ENCODE data around the gene IMPDH1.

IMPDH1 gene

GRCh38 chr7:128398016-128398840 lies 11.6 kb downstream of the IMPDH1 start:
- Histone ChIP-seq H3K4me1 (peaks cover 10% of the 10 kb centered on the region), H3K4me2 (no peak overlapping the region), H3K36me3 (peaks cover 99% of the 10 kb centered on the region), H3K9me3 (no peaks in the 10 kb centered on the region), H3K9ac (no peak overlapping the region), H3K4me3 (no peak overlapping the region), H3K27ac (no peak overlapping the region), H4K20me1 (peaks cover 55% of the 10 kb centered on the region), H3K27me3 (no peaks in the 10 kb centered on the region)
- no peak for TF ChIP-seq Cebpa-rat (IDR thresholded peaks at IDR 0.05)

- no peak overlapping the region for H3K4me2 ChIP-seq
- no peaks in the 10 kb centered on the region for H3K9me3 ChIP-seq
- H3K27me3 ChIP-seq = no peaks in the 10 kb centered on the region
- peaks cover 3% of the 10 kb centered on the region; the same call in 1 of the 2 replicates for H3K4me1 ChIP-seq
- no peak overlapping the region for H3K4me3 ChIP-seq
- peaks cover 54% of the 10 kb centered on the region for H4K20me1 ChIP-seq
- H3K27ac ChIP-seq = no peak overlapping the region
- H3K9ac ChIP-seq = no peak overlapping the region
- TF ChIP-seq Cebpa-rat (IDR thresholded peaks at IDR 0.05) = no peak
- H3K36me3 ChIP-seq = peaks cover 99% of the 10 kb centered on the region
These were observed 13.4 kb downstream of the IMPDH1 start for GRCh38 chr7:128396357-128396756.

- peaks cover 9% of the 10 kb centered on the region; the same call in 1 of the 2 replicates for H3K4me1 ChIP-seq
- no peak overlapping the region for H3K4me3 ChIP-seq
- TF ChIP-seq Cebpa-rat (IDR thresholded peaks at IDR 0.05) = no peak
- no peak overlapping the region for H3K27ac ChIP-seq
- H4K20me1 ChIP-seq = peaks cover 55% of the 10 kb centered on the region
- H3K36me3 ChIP-seq = peaks cover 96% of the 10 kb centered on the region
- no peak overlapping the region for H3K4me2 ChIP-seq
- H3K9ac ChIP-seq = no peak overlapping the region
- no peaks in the 10 kb centered on the region for H3K9me3 ChIP-seq
- H3K27me3 ChIP-seq = no peaks in the 10 kb centered on the region
These were observed 14.0 kb downstream of the IMPDH1 start for GRCh38 chr7:128395748-128396147.

- peaks cover 15% of the 10 kb centered on the region for H3K4me1 ChIP-seq
- no peak overlapping the region for H3K4me3 ChIP-seq
- H4K20me1 ChIP-seq = peaks cover 49% of the 10 kb centered on the region
- H3K4me2 ChIP-seq = no peak overlapping the region
- no peak overlapping the region for H3K9ac ChIP-seq
- no peaks in the 10 kb centered on the region for H3K9me3 ChIP-seq
- TF ChIP-seq Cebpa-rat (IDR thresholded peaks at IDR 0.05) = no peak
- H3K27ac ChIP-seq = no peak overlapping the region
- peaks cover 88% of the 10 kb centered on the region for H3K36me3 ChIP-seq
- no peaks in the 10 kb centered on the region for H3K27me3 ChIP-seq
These were observed 14.8 kb downstream of the IMPDH1 start for GRCh38 chr7:128394904-128395496.

- H3K4me3 ChIP-seq = no peak overlapping the region
- no peaks in the 10 kb centered on the region for H3K9me3 ChIP-seq
These were observed 16.1 kb downstream of the IMPDH1 start for GRCh38 chr7:128393526-128394330.

GRCh38 chr7:128392446-128393327 lies 17.1 kb downstream of the IMPDH1 start:
- peaks cover 39% of the 10 kb centered on the region for H4K20me1 ChIP-seq
- TF ChIP-seq Cebpa-rat (IDR thresholded peaks at IDR 0.05) = no peak
- H3K9me3 ChIP-seq = no peaks in the 10 kb centered on the region
- no peak overlapping the region for H3K4me3 ChIP-seq
- H3K4me2 ChIP-seq = no peak overlapping the region
- peaks cover 36% of the 10 kb centered on the region for H3K4me1 ChIP-seq
- H3K27me3 ChIP-seq = no peaks in the 10 kb centered on the region
- H3K27ac ChIP-seq = no peak overlapping the region
- peaks cover 65% of the 10 kb centered on the region for H3K36me3 ChIP-seq
- H3K9ac ChIP-seq = no peak overlapping the region

More at GRCh38 chr7:128393526-128394330, 16.1 kb downstream of the IMPDH1 start:
- Histone ChIP-seq H3K36me3 (peaks cover 76% of the 10 kb centered on the region), H3K4me2 (no peak overlapping the region), H4K20me1 (peaks cover 48% of the 10 kb centered on the region), H3K4me1 (peaks cover 27% of the 10 kb centered on the region), H3K27ac (no peak overlapping the region), H3K9ac (no peak overlapping the region), H3K27me3 (no peaks in the 10 kb centered on the region)
- no peak for TF ChIP-seq Cebpa-rat (IDR thresholded peaks at IDR 0.05)

GRCh38 chr7:128391805-128392204 lies 18.0 kb downstream of the IMPDH1 start:
- Histone ChIP-seq H3K4me1 (peaks cover 42% of the 10 kb centered on the region), H3K9me3 (no peaks in the 10 kb centered on the region), H3K36me3 (peaks cover 56% of the 10 kb centered on the region), H3K4me3 (no peak overlapping the region), H3K27ac (no peak overlapping the region), H3K27me3 (no peaks in the 10 kb centered on the region), H4K20me1 (peaks cover 38% of the 10 kb centered on the region), H3K9ac (no peak overlapping the region), H3K4me2 (no peak overlapping the region)
- no peak for TF ChIP-seq Cebpa-rat (IDR thresholded peaks at IDR 0.05)

GRCh38 chr7:128390871-128391565 lies 18.8 kb downstream of the IMPDH1 start:
- peaks cover 31% of the 10 kb centered on the region for H4K20me1 ChIP-seq
- H3K4me1 ChIP-seq = peaks cover 42% of the 10 kb centered on the region
- TF ChIP-seq Cebpa-rat (IDR thresholded peaks at IDR 0.05) = no peak
- no peaks in the 10 kb centered on the region for H3K27me3 ChIP-seq
- H3K9me3 ChIP-seq = no peaks in the 10 kb centered on the region
- H3K4me2 ChIP-seq = peak overlapping the region; percentile 28; the same call in 1 of the 2 replicates
- H3K27ac ChIP-seq = no peak overlapping the region
- H3K9ac ChIP-seq = no peak overlapping the region
- H3K36me3 ChIP-seq = peaks cover 48% of the 10 kb centered on the region
- no peak overlapping the region for H3K4me3 ChIP-seq
